ENCODE measurements around the gene ANKRD10. TPM values are rescaled to one million over a fixed set of nuclear protein-coding genes. Genes with fewer than 3 reads are reported as not detected.

The ANKRD10 gene
- total RNA-seq, 4 donors from 2014 or later, result 128 to 268 (median 235) TPM

GRCh38 chr13:110913322-110914080 lies 1.4 kb downstream of the ANKRD10 start:
- Histone ChIP-seq H3K4me1 (peaks cover 4 to 10% of the 10 kb centered on the region in 2 donors), H3K4me3 (peak overlapping the region; percentile 86 to 100), H3K36me3 (no peaks in the 10 kb centered on the region), H3K9me3 (no peaks in the 10 kb centered on the region), H3K27me3 (no peaks in the 10 kb centered on the region), H3K27ac (peak overlapping the region; percentile 99 to 100)
- TF ChIP-seq CTCF (IDR thresholded peaks at IDR 0.05) (no peak), POLR2A (IDR thresholded peaks at IDR 0.05) (no peak)
- intact Hi-C loops (cut with DNase I; ENCODE audit: low total_unique reads), result loop anchor here (10.0 kb wide), 1 partner anchor 199 kb away; the partner anchor contains the start of gene ING1
- DNase-seq, result no peak

- Histone ChIP-seq H3K27ac (peak overlapping the region; percentile 99 to 100), H3K36me3 (no peaks in the 10 kb centered on the region), H3K4me1 (peaks cover 9 to 10% of the 10 kb centered on the region in 2 donors), H3K4me3 (peak overlapping the region in 1 of 2 donors; percentile 100), H3K27me3 (no peaks in the 10 kb centered on the region), H3K9me3 (no peaks in the 10 kb centered on the region)
- peak in 1 of 2 donors; percentile 32 for DNase-seq
- intact Hi-C loops (cut with DNase I; ENCODE audit: low total_unique reads), result loop anchor here (10.0 kb wide), 1 partner anchor 198 kb away; the partner anchor contains the start of gene ING1
- TF ChIP-seq CTCF (IDR thresholded peaks at IDR 0.05), result no peak
- no peak for TF ChIP-seq POLR2A (IDR thresholded peaks at IDR 0.05)
Observed at GRCh38 chr13:110912651-110913051, 2.2 kb downstream of the ANKRD10 start.

GRCh38 chr13:110911880-110912279 lies 3.0 kb downstream of the ANKRD10 start:
- no peak for TF ChIP-seq CTCF (IDR thresholded peaks at IDR 0.05)
- TF ChIP-seq POLR2A (IDR thresholded peaks at IDR 0.05), result no peak
- intact Hi-C loops (cut with DNase I; ENCODE audit: low total_unique reads), result loop anchor here (10.0 kb wide), 1 partner anchor 197 kb away; the partner anchor contains the start of gene ING1
- no peak overlapping the region for H3K4me3 ChIP-seq
- H3K27me3 ChIP-seq, result no peaks in the 10 kb centered on the region
- peak overlapping the region in 1 of 2 donors; percentile 99 for H3K27ac ChIP-seq
- no peak for DNase-seq
- peaks cover 9 to 10% of the 10 kb centered on the region in 2 donors for H3K4me1 ChIP-seq
- H3K9me3 ChIP-seq, result no peaks in the 10 kb centered on the region
- no peaks in the 10 kb centered on the region for H3K36me3 ChIP-seq

- H3K27me3 ChIP-seq, result no peaks in the 10 kb centered on the region
- peak overlapping the region in 1 of 2 donors; percentile 18 for H3K27ac ChIP-seq
- DNase-seq, result no peak
- H3K9me3 ChIP-seq, result no peaks in the 10 kb centered on the region
- TF ChIP-seq POLR2A (IDR thresholded peaks at IDR 0.05) (no peak), CTCF (IDR thresholded peaks at IDR 0.05) (no peak)
- no peak overlapping the region for H3K4me3 ChIP-seq
- H3K36me3 ChIP-seq, result no peaks in the 10 kb centered on the region
- peaks cover 9 to 10% of the 10 kb centered on the region in 2 donors for H3K4me1 ChIP-seq
- intact Hi-C loops (cut with DNase I; ENCODE audit: low total_unique reads), result loop anchor here (10.0 kb wide), 1 partner anchor 195 kb away; the partner anchor contains the start of gene ING1
Observed at GRCh38 chr13:110910013-110910890, 4.6 kb downstream of the ANKRD10 start.
